ENCODE data around the gene TAOK2.

DNA sequence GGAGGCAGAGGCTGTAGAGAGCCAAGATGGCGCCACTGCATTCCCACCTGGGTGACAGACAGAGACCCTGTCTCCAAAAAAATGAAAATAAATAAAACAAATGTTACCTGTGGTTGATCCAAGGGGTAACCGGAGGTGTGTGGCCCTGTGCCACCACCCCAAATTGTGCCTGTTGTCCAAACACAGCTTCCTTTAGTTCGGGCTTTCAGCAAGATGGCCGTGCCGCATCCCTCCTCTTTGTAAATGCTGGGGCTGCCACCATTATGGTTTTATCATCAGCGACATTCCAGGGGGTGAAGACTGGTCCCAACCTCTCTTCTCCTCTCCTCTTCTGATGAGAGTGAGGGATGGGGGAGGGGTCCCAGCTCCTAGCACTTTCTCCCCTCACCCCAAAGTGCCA lies 49.2 kb downstream of the TAOK2 start, which contains the start of gene C16orf92:
- TF ChIP-seq, protein P1, sequence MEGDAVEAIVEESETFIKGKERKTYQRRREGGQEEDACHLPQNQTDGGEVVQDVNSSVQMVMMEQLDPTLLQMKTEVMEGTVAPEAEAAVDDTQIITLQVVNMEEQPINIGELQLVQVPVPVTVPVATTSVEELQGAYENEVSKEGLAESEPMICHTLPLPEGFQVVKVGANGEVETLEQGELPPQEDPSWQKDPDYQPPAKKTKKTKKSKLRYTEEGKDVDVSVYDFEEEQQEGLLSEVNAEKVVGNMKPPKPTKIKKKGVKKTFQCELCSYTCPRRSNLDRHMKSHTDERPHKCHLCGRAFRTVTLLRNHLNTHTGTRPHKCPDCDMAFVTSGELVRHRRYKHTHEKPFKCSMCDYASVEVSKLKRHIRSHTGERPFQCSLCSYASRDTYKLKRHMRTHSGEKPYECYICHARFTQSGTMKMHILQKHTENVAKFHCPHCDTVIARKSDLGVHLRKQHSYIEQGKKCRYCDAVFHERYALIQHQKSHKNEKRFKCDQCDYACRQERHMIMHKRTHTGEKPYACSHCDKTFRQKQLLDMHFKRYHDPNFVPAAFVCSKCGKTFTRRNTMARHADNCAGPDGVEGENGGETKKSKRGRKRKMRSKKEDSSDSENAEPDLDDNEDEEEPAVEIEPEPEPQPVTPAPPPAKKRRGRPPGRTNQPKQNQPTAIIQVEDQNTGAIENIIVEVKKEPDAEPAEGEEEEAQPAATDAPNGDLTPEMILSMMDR (IDR thresholded peaks at IDR 0.05), result no peak
- TF ChIP-seq POLR2A (IDR thresholded peaks at IDR 0.05), result no peak

All from Peyer's patch (tissue), 4 donors.